ENCODE measurements around the gene C11orf68.

C11orf68 gene

DNA sequence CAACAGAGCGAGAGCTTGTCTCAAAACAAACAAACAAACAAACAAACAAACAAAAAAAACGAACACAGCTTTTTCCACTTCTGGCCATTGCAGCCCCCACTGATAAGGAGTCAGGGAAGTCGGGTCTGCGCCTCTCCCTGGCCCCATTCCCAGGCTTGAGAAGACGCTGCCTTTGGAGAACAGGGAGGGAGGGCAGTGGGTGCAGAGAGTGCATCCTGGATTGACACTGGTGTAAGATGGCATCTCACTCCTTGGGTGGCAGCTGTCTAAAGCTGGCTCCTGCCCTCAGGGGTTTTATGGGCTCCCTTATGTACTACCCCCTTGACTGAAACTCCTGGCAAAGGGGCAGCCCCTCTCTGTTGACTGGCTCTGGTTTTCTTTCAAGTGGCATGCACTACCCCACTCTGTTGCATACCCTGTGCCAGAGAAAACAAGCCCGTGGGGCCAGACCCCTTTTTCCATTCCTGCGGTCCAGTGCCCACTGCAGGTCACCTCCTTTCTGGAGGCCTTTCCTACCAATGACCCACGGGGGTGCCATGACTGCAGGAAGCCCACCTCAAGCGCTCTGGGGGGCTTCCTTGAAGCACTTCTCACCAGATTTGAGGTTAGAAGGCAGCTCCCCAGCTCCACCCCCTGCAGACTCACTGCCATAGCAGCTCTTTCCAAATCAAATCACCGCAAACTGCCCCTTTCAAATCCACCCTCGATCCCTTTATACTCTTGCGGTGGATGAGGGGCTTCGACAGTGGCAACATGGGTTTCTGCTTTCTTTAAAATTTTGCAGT, 13.1 kb upstream of the C11orf68 start:
- Histone ChIP-seq H3K9me3 (ENCODE audit: control insufficient read depth, insufficient read depth, low read depth, low read length) (no peaks in the 10 kb centered on the region), H3K4me3 (ENCODE audit: low read depth, low read length) (no peak overlapping the region), H3K36me3 (ENCODE audit: control insufficient read depth in 2 of 2, insufficient read depth in 1 of 2, low read length in 2 of 2) (no peaks in the 10 kb centered on the region), H3K4me1 (ENCODE audit: control insufficient read depth, insufficient read depth, low read length) (no peaks in the 10 kb centered on the region), H3K27ac (ENCODE audit: extremely low read depth, low read depth, low read length) (no peak overlapping the region)
- POLR2A ChIA-PET: interaction anchor here (1.0 kb wide), 1 partner anchor 16 kb away, joined by 3 read pairs; no protein-coding TSS in a partner anchor
- TF ChIP-seq ZNF426 (tag by site-specific recombination; IDR thresholded peaks at IDR 0.05) (no peak), GLIS2 (tag by site-specific recombination; IDR thresholded peaks at IDR 0.05) (peak; percentile 17; the same call in 1 of the 2 replicates), ZFP69B (tag by site-specific recombination; IDR thresholded peaks at IDR 0.05) (no peak)
- CTCF ChIA-PET: interaction anchor here (1.1 to 1.5 kb wide), 5 partner anchors 42 to 72 kb away, joined by 3 to 5 read pairs (median 5); partner anchors contain the start of gene FIBP

DNA sequence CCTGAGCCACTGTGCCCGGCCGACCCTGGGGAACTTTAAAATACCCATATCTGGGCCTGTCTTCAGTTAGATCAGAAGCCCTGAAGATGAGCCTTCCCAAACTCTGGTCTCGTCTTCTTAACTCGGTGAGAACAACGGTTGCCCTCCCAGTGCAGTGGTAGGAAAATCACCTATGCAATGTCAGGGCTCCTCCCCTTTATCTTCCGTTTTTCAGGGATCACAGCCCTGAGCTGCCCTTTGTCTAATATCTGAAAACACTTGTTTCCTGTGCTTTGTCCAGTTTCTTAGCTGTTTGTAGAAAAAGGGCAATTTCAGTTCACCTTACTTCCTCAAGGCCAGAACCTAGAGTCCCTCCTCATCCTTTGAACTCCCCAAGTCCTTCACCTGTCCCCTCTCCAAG, 9.8 kb upstream of the C11orf68 start:
- H3K4me1 ChIP-seq (ENCODE audit: control insufficient read depth, insufficient read depth, low read length): no peaks in the 10 kb centered on the region
- no peaks in the 10 kb centered on the region for H3K36me3 ChIP-seq (ENCODE audit: control insufficient read depth in 2 of 2, insufficient read depth in 1 of 2, low read length in 2 of 2)
- TF ChIP-seq KLF9 (tag by site-specific recombination; IDR thresholded peaks at IDR 0.05; ENCODE audit: low read depth): no peak
- TF ChIP-seq ZBTB17 (tag by site-specific recombination; IDR thresholded peaks at IDR 0.05): no peak
- TF ChIP-seq ZFP69B (tag by site-specific recombination; IDR thresholded peaks at IDR 0.05): no peak
- no peak for TF ChIP-seq ZNF140 (tag by site-specific recombination; IDR thresholded peaks at IDR 0.05)
- no peak for TF ChIP-seq ZNF558 (tag by site-specific recombination; IDR thresholded peaks at IDR 0.05)
- no peak for TF ChIP-seq ZNF792 (tag by site-specific recombination; IDR thresholded peaks at IDR 0.05)
- TF ChIP-seq ZNF416 (tag by site-specific recombination; IDR thresholded peaks at IDR 0.05): no peak
- TF ChIP-seq, protein P1, sequence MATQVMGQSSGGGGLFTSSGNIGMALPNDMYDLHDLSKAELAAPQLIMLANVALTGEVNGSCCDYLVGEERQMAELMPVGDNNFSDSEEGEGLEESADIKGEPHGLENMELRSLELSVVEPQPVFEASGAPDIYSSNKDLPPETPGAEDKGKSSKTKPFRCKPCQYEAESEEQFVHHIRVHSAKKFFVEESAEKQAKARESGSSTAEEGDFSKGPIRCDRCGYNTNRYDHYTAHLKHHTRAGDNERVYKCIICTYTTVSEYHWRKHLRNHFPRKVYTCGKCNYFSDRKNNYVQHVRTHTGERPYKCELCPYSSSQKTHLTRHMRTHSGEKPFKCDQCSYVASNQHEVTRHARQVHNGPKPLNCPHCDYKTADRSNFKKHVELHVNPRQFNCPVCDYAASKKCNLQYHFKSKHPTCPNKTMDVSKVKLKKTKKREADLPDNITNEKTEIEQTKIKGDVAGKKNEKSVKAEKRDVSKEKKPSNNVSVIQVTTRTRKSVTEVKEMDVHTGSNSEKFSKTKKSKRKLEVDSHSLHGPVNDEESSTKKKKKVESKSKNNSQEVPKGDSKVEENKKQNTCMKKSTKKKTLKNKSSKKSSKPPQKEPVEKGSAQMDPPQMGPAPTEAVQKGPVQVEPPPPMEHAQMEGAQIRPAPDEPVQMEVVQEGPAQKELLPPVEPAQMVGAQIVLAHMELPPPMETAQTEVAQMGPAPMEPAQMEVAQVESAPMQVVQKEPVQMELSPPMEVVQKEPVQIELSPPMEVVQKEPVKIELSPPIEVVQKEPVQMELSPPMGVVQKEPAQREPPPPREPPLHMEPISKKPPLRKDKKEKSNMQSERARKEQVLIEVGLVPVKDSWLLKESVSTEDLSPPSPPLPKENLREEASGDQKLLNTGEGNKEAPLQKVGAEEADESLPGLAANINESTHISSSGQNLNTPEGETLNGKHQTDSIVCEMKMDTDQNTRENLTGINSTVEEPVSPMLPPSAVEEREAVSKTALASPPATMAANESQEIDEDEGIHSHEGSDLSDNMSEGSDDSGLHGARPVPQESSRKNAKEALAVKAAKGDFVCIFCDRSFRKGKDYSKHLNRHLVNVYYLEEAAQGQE (tag by site-specific recombination; IDR thresholded peaks at IDR 0.05): no peak
- no peak overlapping the region for H3K27ac ChIP-seq (ENCODE audit: extremely low read depth, low read depth, low read length)
- H3K4me3 ChIP-seq (ENCODE audit: low read depth, low read length): no peak overlapping the region
- ChIA-PET POLR2A (no interaction called here), CTCF (interaction anchor here (1.2 kb wide), 1 partner anchor 41 kb away, joined by 4 read pairs; the partner anchor contains the start of gene FIBP)
- no peaks in the 10 kb centered on the region for H3K9me3 ChIP-seq (ENCODE audit: control insufficient read depth, insufficient read depth, low read depth, low read length)

DNA sequence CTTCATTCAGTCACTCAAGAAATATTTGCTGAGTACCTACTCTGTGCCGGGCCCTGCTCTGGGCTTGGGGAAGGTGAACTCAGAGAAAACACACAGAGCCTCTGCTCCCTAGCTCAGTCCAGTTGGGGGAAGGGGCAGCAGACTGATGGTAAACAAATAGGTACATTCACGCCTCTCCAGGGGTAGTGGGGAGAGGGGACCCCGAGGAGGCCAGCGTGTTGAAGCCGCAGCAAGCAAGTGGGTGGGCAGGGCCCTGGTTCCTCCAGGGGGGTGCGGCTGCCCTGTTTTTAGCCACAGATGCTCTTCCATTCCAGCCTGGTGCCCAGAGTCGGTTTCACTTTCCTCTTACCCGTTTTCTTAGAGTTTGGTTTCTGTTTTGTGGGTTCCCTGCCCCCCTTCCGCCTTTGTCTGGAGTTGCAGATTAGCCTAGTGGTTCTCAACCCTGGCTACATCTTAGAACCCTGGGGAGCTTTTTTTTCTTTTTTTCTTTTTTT, 9.1 kb upstream of the C11orf68 start:
- Histone ChIP-seq H3K36me3 (ENCODE audit: control insufficient read depth in 2 of 2, insufficient read depth in 1 of 2, low read length in 2 of 2) (peaks cover 0 to under 1% of the 10 kb centered on the region in 2 experiments; a peak in 2 of 3 replicates), H3K27ac (ENCODE audit: extremely low read depth, low read depth, low read length) (no peak overlapping the region), H3K4me1 (ENCODE audit: control insufficient read depth, insufficient read depth, low read length) (no peaks in the 10 kb centered on the region), H3K4me3 (ENCODE audit: low read depth, low read length) (no peak overlapping the region), H3K9me3 (ENCODE audit: control insufficient read depth, insufficient read depth, low read depth, low read length) (no peaks in the 10 kb centered on the region)
- POLR2A ChIA-PET: no interaction called here
- CTCF ChIA-PET: interaction anchor here (1.2 kb wide), 1 partner anchor 40 kb away, joined by 4 read pairs; the partner anchor contains the start of gene FIBP
- TF ChIP-seq ZNF560 (tag by site-specific recombination; IDR thresholded peaks at IDR 0.05; ENCODE audit: borderline replicate concordance): no peak
- TF ChIP-seq, protein P2, sequence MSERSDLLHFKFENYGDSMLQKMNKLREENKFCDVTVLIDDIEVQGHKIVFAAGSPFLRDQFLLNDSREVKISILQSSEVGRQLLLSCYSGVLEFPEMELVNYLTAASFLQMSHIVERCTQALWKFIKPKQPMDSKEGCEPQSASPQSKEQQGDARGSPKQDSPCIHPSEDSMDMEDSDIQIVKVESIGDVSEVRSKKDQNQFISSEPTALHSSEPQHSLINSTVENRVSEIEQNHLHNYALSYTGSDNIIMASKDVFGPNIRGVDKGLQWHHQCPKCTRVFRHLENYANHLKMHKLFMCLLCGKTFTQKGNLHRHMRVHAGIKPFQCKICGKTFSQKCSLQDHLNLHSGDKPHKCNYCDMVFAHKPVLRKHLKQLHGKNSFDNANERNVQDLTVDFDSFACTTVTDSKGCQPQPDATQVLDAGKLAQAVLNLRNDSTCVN (tag by site-specific recombination; optimal IDR thresholded peaks at IDR 0.05): no peak
- no peak for TF ChIP-seq ZNF530 (tag by site-specific recombination; IDR thresholded peaks at IDR 0.05; ENCODE audit: low read depth)

Measured in HEK293 (cell line).